ENCODE measurements around the gene ERCC1.

ERCC1 gene

GRCh38 chr19:45423589-45424190, at the start of gene ERCC1:
Gene ERCC1 (minus strand): TSS chr19:45423917. CDS start chr19:45423374, 543 bp downstream.
- DNase-seq (ENCODE audit: low spot score) = peak; percentile 99

- DNase-seq (ENCODE audit: low spot score) = no peak
Observed at GRCh38 chr19:45473367-45473681, 49.6 kb upstream of the ERCC1 start.

- no peak for DNase-seq (ENCODE audit: low spot score)
Observed at GRCh38 chr19:45472563-45473366, 49.0 kb upstream of the ERCC1 start.

- no peak for DNase-seq (ENCODE audit: low spot score)
Observed at GRCh38 chr19:45471931-45472562, 48.3 kb upstream of the ERCC1 start.

GRCh38 chr19:45471111-45471930, 47.6 kb upstream of the ERCC1 start:
- no peak for DNase-seq (ENCODE audit: low spot score)

GRCh38 chr19:45470762-45471081, 47.0 kb upstream of the ERCC1 start:
- no peak for DNase-seq (ENCODE audit: low spot score)

- DNase-seq (ENCODE audit: low spot score) = no peak
Observed at GRCh38 chr19:45469945-45470761, 46.4 kb upstream of the ERCC1 start.

- peak; percentile 96 for DNase-seq (ENCODE audit: low spot score)
Observed at GRCh38 chr19:45469132-45469944, 45.6 kb upstream of the ERCC1 start.

GRCh38 chr19:45468803-45469131, 45.0 kb upstream of the ERCC1 start:
- DNase-seq (ENCODE audit: low spot score) = peak; percentile 68

- no peak for DNase-seq (ENCODE audit: low spot score)
Observed at GRCh38 chr19:45468159-45468651, 44.5 kb upstream of the ERCC1 start.

GRCh38 chr19:45467456-45468158, 43.9 kb upstream of the ERCC1 start, which contains the start of gene FOSB:
Gene FOSB (plus strand): TSS chr19:45467996. CDS start chr19:45468587, 591 bp downstream.
- DNase-seq (ENCODE audit: low spot score) = peak; percentile 98

GRCh38 chr19:45467115-45467455, 43.4 kb upstream of the ERCC1 start:
- no peak for DNase-seq (ENCODE audit: low spot score)

- DNase-seq (ENCODE audit: low spot score) = no peak
Observed at GRCh38 chr19:45464852-45465441, 41.2 kb upstream of the ERCC1 start.

- no peak for DNase-seq (ENCODE audit: low spot score)
Observed at GRCh38 chr19:45464274-45464673, 40.6 kb upstream of the ERCC1 start.

- no peak for DNase-seq (ENCODE audit: low spot score)
Observed at GRCh38 chr19:45463241-45463640, 39.5 kb upstream of the ERCC1 start.

GRCh38 chr19:45462174-45462573, 38.5 kb upstream of the ERCC1 start:
- DNase-seq (ENCODE audit: low spot score) = no peak

GRCh38 chr19:45460807-45461347, 37.2 kb upstream of the ERCC1 start:
- no peak for DNase-seq (ENCODE audit: low spot score)

- no peak for DNase-seq (ENCODE audit: low spot score)
Observed at GRCh38 chr19:45457776-45458175, 34.1 kb upstream of the ERCC1 start.

- no peak for DNase-seq (ENCODE audit: low spot score)
Observed at GRCh38 chr19:45456500-45456815, 32.7 kb upstream of the ERCC1 start.

Measured in LoVo (cell line).